C4-2B (cell line): ENCODE measurements around the gene MYG1.

Experiments used
- H3K27ac ChIP-seq: fragments of 450-650 bp; 2 replicates; pipeline ENCODE4 v1.5.1; 2017
- ZFX ChIP-seq: fragments of 450-650 bp; IDR thresholded peaks from 2 replicates; pipeline ENCODE4 v1.6.1; 2017
- TF ChIP-seq, protein P1 (sequence below): fragments of 450-650 bp; conservative IDR thresholded peaks from 2 replicates; pipeline ENCODE4 v1.5.1; 2017; ENCODE audit warnings: mild to moderate bottlenecking

MYG1 gene

DNA sequence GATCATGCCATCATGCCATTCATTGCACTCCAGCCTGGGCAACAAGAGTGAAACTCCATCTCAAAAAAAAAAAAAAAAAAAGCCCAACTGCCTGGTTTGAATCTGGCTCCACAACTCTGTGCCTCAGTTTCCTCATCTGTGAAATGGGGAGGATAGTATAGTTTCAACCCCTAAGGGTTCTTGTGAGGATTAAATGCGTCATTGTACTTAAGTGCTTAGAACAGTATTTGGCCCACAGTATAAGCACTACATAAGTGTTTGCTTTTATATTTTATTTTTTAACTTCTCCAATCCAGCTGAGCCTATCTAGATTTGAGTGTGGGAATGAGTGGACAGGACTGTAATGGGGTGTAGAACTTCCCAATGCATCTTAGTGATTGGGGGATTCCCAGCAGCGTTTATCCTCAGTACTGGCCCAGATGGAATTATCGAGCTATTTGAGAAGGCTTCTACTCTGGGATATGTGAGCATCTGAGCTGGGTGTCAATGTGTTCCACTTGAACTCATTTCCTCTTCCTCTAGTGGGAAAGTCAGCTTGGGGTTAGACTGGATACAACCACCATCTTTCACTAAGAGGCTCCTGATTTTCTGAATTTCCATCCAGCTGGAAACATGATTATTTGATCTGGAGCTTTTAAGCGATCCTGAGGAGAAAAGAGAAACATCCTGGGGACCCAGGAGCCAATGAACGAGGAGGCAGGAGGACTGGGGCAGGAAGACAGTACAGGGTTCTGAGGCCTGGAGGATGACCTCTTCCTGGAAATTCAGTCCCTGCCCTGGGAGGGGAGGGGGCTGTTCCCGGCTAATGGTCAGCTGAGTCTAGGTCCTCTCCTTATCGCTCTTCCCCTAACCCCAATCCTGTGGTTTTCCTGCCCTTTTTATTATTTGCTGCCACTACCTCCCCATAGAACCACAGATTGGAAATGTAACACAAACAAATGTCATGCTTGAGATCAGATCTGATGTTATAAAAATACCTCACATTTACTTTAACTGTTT is 40.7 kb upstream of the MYG1 start:
- TF ChIP-seq, protein P1, sequence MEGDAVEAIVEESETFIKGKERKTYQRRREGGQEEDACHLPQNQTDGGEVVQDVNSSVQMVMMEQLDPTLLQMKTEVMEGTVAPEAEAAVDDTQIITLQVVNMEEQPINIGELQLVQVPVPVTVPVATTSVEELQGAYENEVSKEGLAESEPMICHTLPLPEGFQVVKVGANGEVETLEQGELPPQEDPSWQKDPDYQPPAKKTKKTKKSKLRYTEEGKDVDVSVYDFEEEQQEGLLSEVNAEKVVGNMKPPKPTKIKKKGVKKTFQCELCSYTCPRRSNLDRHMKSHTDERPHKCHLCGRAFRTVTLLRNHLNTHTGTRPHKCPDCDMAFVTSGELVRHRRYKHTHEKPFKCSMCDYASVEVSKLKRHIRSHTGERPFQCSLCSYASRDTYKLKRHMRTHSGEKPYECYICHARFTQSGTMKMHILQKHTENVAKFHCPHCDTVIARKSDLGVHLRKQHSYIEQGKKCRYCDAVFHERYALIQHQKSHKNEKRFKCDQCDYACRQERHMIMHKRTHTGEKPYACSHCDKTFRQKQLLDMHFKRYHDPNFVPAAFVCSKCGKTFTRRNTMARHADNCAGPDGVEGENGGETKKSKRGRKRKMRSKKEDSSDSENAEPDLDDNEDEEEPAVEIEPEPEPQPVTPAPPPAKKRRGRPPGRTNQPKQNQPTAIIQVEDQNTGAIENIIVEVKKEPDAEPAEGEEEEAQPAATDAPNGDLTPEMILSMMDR = no peak
- TF ChIP-seq ZFX = no peak

DNA sequence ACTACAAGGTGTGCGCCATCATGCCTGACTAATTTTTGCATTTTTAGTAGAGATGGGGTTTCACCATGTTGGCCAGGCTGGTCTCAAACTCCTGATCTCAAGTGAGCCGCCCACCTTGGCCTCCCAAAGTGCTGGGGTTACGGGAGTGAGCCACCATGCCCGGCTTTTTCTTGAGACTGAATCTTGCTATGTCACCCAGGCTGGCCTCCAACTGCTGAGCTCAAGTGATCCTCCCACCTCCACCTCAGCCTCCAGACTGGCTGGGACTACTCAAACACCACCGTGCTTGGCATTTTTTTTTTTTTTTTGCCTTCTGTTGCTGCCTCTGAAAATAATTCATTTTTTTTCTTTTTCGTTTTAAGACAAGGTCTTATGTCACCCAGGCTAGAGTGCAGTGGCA is 39.6 kb upstream of the MYG1 start:
- H3K27ac ChIP-seq = no peak overlapping the region
- no peak for TF ChIP-seq ZFX
- TF ChIP-seq, protein P1 = no peak

More for the DNA sequence above, 40.7 kb upstream of the MYG1 start:
- H3K27ac ChIP-seq = no peak overlapping the region

DNA sequence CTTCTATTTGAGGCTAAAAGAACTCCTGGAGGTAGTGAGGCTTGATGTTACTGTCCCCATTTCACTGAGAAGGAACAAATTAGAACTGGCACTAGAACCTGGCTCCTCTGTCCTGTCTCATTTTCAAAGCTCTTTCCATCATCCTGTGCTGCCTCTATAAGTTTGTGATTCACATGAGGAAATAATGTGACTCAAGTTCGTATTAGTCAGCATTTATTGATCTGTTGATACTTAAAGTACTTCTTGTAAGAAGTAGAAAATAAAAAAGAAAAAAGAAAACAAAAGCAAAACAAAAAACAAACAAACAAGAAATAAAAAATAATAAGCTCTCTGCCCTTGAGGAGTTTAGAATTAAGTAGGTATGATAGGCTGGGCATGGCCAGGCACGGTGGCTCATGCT is 33.7 kb upstream of the MYG1 start:
- TF ChIP-seq, protein P1 = no peak
- no peak for TF ChIP-seq ZFX
- no peak overlapping the region for H3K27ac ChIP-seq

DNA sequence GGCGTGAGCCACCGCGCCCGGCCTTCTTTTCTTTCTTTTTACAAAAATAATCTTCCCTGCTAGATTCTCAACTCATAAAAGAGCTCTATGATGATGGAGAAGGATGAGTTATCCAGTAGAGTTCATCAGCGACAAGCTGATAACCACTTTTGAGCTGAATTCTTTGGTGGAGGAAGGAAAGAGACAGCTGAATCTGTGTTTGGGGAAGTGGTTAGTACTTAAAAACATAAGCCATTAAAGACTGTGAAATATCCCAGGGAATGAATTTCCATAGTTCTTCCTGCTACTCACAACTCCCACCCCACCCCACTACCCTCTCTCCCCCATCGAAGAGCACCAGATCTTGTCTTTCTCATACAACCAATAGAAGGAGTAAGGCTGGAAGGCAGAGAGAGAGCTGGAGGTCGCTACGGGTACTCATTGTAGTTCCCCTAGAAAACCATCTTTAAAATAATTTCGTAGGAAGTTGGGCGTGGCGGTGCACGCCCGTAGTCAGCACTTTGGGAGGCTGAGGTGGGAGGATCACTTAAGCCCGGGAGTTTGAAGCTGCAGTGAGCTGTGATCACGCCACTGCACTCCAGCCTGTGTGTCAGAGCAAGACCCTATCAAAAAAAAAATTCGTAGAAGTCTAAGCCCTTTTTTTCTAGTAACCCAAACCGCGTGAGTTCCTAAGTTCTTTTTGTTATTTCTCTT is 32.0 kb upstream of the MYG1 start:
- H3K27ac ChIP-seq = peak overlapping the region; percentile 79
- no peak for TF ChIP-seq ZFX
- TF ChIP-seq, protein P1 = no peak

DNA sequence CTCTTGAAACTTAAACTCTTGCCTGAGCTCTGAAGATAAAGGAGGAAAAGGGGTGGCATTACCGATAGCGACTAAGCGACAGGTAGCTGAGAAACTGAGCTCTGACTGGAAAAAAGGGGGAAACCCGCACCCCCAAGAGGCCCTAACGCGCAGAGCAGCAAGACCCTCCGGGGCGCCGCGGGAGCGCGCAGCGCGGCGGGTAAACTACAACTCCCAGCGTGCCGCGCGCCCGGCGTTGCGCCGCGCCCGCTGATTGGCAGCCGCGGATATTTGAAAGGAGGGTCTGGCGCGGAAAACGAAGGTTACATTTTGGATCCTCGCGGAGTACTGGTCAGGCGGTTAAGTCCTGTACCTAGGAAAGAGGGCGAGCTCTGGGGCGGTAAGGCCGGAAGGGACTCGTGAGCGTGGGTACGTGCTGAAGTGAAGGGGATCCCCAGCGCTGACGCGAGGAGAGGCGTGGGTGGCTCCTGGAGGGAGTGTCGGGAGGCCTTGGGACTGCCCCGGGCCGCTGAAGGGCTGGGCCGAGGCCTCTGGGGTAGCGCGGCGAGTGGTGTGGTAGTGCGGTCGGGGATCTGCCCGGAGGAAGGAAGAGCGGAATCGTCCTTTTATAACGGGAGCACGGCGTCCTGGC is 31.4 kb upstream of the MYG1 start, which contains the start of gene ESPL1:
TSS of gene ESPL1 (plus strand) at position 301 of the 631 bp plus-strand sequence. CDS start 468 bp downstream, outside the sequence.
- peak within 1 kb of the TSS; percentile 79 for H3K27ac ChIP-seq
- peak; percentile 89; the same call in 1 of the 2 replicates for TF ChIP-seq ZFX
- TF ChIP-seq, protein P1 = no peak

DNA sequence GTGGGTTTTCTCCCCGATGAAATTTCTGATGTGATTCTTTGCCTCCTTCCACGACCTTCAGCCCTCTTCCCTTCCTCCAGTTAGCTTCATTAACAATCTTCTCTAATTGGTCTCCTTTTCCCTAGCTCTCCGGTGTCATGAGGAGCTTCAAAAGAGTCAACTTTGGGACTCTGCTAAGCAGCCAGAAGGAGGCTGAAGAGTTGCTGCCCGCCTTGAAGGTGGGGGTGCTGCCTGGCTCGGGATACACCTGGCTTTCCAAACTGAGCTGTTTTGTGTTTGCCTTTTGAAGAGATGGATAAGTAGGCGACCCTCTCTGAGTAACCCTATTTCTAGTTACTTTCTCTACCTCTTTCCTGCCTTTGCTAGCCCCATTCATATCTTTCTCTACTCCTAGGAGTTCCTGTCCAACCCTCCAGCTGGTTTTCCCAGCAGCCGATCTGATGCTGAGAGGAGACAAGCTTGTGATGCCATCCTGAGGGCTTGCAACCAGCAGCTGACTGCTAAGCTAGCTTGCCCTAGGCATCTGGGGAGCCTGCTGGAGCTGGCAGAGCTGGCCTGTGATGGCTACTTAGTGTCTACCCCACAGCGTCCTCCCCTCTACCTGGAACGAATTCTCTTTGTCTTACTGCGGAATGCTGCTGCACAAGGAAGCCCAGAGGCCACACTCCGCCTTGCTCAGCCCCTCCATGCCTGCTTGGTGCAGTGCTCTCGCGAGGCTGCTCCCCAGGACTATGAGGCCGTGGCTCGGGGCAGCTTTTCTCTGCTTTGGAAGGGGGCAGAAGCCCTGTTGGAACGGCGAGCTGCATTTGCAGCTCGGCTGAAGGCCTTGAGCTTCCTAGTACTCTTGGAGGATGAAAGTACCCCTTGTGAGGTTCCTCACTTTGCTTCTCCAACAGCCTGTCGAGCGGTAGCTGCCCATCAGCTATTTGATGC is 30.6 kb upstream of the MYG1 start:
- peak overlapping the region; percentile 79 for H3K27ac ChIP-seq
- TF ChIP-seq, protein P1 = no peak
- TF ChIP-seq ZFX = peak; percentile 35; the same call in 1 of the 2 replicates
